Suppressor macrophage treated with lipopolysaccharide for 4 hours (primary cell): ENCODE measurements around the gene RANBP1.
A peak's percentile ranks its signal among the peaks of the same experiment; 100 is the strongest.

Experiments used
- DNase-seq: peaks from one replicate; pipeline ENCODE4 v3.0.0-alpha.2; 2020

RANBP1 gene

GRCh38 chr22:20109411-20110358, 6.2 kb upstream of the RANBP1 start:
- DNase-seq = no peak

- no peak for DNase-seq
These were observed 5.4 kb upstream of the RANBP1 start for GRCh38 chr22:20110359-20110985.

GRCh38 chr22:20111045-20111688, 4.7 kb upstream of the RANBP1 start:
- no peak for DNase-seq

DNA sequence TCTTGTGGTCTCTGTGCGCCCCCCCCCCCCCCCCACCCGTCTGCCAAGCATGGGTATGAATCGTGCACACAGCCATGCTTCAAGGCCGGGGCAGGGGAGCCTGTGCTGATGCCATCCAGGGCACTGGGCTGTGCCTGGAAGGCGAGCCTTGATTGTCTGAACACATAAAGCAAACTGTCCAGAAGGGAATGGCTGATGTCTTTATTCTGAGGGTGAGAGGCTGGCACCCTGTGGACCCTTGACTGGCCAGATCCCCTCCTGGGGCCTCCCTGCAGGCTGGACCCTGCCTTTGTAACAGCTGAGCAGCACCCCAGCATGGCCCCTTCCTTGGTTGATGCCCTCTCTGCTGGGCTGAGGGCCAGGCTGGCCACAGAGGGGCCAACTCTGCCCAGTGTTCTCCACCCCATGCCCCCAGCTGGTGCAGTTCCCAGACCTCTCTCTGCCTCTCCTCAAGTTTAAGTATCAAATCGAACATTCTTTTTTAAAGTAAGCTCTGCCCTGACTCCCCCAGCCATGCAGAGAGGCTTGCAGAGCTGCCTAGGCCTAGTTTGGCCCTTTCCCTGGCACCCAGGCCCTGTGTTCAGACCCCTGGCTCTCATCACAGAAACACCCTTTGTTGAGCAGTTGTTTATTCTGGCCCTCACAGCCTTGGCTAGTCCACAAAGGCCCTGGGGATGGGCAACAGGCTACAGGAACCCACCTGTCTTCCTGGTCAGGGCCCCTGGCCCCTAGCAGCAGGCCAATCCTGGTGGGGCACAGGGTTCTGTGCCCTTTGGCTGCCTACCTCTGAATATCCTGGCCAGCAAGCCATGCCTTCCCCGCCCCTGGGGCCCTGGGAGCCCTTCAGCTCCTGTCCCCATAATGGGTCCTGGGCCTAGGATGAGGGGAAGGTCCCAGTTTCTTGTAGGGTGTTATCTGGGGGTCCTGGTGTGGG, 3.9 kb upstream of the RANBP1 start:
- DNase-seq = no peak

DNA sequence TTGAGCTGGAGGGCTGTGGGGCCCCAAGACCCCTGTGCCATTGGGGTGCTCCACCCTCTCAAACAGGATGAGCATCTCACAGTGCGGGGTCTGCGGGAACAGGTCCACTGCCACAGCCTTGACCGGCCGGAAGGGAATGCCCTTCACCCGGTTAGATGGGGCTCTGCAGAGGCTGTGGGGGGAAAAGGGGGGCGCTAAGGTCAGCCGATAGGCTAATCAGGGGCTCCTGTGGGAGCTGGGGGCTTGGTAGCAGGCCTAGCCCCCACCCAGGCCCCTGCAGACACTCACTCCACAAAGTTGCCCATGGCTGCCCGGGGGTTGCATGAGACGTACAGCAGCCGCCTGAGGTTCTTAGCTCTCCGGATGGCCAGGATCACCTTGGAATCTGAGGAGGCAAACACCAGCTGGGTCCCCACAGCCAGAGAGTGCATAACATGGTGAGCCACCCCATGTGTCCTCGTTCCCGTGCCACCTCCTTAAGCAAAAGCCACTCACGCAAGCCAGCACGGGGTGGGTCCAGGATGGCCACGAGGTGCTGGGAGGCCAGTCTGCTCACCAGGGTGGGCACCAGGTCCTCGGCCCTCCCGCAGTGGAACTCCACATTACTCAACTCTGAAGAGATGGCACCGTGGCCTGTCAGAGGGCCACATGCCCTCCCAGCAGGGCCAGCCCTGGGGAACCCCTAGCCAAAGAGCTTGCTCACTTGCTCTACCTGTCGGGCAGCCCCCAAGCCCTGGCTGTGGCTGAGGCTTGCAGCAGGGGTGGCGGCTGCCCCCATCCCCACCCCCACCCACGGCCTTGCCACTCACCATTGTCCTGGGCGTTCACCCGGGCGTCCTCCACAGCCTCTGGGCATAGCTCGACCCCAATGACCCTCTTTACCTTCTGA, 3.0 kb upstream of the RANBP1 start:
- DNase-seq = no peak

DNA sequence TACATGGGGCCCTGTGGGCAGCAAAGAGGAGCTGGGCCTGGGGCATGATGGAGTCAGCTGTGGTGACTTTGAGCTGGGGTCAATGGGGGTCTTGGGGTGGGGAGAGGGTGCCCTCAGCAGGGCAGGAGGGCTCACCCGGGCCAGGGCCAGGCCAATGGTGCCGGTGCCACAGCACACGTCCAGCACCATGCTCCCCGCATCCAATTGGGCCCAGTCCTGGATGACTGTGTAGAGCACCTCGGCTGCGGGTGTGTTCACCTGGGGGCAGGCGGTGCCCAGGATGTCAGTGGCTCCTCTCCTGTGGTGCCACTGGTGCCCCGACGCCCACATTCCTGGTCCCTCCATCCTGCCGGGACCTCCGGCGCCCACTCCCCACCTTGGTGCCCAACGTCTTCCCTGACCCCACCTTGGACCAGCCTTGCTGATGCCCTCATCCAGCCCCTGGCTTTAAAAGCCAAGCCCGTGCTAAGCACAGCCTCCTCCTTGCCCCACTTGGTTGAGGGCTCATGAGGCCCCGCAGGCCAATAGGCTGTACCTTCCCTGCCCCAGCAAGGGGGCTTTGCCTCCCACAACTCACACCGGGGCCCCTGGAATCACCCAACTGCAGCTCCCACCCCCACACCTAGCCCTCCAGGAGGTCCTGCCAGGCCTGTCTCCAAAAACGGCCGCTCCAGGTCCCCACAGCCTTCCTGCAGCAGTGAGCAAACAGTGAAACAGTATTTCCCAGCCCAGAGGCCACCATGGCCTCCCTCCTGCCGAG, 2.2 kb upstream of the RANBP1 start:
- no peak for DNase-seq

GRCh38 chr22:20114506-20115475, 1.1 kb upstream of the RANBP1 start:
- DNase-seq = no peak

DNA sequence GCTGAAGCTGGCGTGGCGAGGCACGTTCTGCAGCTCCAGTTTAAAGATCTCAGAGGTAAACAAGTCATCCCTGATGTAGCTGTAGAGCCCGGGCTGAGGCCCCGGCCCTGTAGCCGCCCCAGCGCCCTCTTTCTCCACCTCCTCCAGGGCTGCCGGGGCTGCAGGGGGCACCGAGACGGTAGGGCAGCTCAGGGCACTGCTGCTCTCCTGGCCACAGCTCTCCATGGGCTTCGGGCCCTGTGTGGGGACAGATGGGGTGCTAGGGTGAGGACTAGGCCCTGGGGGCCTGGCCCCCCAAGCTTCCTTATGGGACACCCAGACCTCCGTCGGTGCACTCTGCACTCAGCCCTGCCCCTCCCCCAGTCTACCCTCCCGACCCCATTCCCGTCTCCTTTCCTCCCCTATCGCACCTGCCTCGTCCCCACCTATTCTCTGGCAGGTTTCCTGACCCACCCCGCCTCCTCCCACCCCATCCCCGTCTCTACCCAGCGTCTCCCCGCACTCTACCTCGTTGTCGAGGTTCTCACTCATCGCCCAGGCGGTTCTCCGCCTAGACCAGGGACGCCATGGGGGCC, 559 bp downstream of the RANBP1 start:
- DNase-seq = no peak

GRCh38 chr22:20116951-20117632, 1.2 kb downstream of the RANBP1 start, which contains the start of gene TRMT2A:
TSS of gene TRMT2A (minus strand) at chr22:20117226. CDS start at chr22:20116906, 320 bp downstream.
- DNase-seq = peak; percentile 99

GRCh38 chr22:20117633-20118299, 1.9 kb downstream of the RANBP1 start:
- DNase-seq = peak; percentile 39

DNA sequence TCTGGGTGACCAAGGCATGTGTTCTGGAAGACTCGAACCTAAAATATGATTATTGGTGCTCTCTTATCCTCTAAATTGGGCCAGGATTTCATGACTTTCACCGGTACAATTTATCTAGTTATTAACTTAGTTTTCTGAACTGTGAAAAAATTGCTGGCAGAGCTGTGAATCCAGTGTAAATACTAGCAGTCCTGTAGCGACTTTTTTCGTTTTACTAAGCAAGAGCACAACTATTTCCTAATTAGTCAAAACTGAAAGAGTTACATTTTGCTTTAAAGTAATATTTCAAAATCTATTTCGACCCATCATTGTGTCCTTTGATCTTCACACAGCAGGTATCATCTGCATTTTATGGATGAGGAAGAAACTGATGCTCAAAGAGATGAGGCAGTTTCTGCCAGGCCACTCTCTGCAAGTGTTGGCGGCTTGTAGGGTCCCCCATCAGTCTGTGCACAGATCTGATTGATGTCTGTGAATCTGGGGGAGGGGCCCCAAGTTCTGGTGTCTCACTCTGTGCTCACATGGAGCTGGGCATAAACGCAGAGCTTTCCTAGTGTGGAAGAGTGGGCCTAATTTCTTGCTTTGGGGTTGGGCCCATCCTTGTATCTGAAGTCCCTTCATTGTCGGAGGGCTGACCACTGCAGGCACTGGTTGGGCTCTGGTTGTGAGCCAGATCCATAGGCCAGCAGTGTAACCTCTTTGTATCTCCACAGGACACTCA, 2.6 kb downstream of the RANBP1 start:
- no peak for DNase-seq

GRCh38 chr22:20121856-20122415, 6.0 kb downstream of the RANBP1 start:
- DNase-seq = no peak

DNA sequence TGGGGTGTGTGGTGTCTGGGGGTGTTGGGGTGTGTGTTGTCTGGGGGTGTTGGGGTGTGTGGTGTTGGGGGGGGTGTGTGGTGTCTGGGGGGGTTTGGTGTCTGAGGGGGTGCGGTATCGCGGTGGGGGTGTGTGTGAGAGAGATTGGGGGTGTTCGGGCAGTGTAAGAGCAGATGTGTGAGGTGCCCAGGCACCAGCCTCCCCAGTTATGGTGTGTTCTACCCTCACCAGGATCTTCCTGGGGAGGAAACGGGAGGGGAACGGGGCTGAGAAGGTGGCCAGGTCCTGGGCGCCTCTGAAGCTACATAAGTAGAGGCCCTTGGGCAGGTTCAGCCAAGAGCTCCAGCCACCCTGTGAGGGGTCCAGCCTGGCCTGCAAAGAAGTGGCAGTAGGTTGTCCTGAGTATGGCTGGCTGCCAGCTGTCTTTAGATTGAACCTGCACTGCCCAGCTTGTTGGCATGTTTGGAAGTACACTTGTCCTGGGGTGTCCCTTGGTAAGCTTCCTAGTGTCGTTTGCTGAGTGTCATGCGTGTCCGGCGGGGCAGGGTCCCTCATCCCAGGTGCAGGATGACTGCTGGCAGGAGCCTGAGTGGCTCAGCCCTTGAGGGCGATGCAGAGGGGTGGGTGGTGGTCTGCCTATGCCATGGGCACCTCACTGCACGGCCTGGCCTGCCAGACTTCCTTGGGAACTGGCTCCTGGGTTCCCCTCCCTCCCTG, 7.6 kb downstream of the RANBP1 start:
- DNase-seq = no peak

DNA sequence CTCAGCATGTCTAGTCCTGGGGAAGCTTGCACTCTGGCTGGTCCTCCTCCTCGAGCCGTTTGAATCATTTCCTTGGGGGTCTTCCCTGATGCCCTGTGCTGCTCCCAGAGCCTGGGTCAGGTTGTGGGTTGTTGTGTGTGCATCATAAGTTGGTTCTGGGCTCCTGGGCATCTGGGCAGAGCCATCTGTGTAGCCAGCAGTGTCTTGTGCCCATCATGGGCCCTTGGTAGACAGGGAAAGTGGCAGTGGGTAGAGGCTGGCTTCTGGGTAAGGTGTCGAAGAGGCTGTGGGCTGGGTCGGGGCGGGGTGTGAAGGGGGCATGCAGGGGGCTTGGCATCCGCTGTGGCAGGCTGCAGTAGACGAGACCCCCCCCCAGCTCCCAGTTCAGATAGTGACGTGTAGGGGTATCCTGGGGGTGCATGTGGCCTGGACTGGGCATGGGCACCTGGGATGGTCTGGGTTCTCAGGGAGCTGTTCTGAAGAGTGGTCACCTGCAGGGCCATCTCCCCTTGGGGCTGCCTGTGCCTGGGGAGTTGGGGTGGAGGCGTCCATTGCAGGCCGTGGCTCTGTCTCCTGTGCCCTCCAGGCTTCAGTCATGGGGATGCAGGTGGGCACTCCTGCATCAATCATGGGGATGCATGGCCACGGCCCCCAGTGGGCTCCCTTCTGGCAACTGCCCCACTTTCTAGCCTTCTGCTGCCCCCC, 8.3 kb downstream of the RANBP1 start:
- DNase-seq = no peak
